PFSK-1 (cell line): ENCODE results near the gene GLRX5.

Source experiments
- POLR2AphosphoS5 ChIP-seq: IDR thresholded peaks from 2 replicates; pipeline ENCODE4 v1.6.1; 2012; ENCODE audit warnings: low read depth, mild to moderate bottlenecking, control low read depth, low read length, moderate library complexity
- TAF1 ChIP-seq: IDR thresholded peaks from 2 replicates; pipeline ENCODE4 v1.6.1; 2012; ENCODE audit warnings: low read length, control low read depth, borderline replicate concordance; ENCODE audit not compliant: insufficient read depth

GRCh38 chr14:95523051-95523814 is 11.6 kb upstream of the GLRX5 start:
- TF ChIP-seq POLR2AphosphoS5 (no peak), TAF1 (no peak)
